ENCODE measurements around the gene ZNF471.
A peak's percentile ranks its signal among the peaks of the same experiment; 100 is the strongest.

ZNF471 gene

GRCh38 chr19:56507446-56508289 is at the start of gene ZNF471:
ZNF471 (plus strand) TSS chr19:56507855; CDS start chr19:56511572, 3,717 bp downstream.
- DNase-seq (ENCODE audit: low read depth) = peak; percentile 97

- DNase-seq (ENCODE audit: low read depth) = no peak
Observed at GRCh38 chr19:56474308-56474707, 33.3 kb upstream of the ZNF471 start.

DNA sequence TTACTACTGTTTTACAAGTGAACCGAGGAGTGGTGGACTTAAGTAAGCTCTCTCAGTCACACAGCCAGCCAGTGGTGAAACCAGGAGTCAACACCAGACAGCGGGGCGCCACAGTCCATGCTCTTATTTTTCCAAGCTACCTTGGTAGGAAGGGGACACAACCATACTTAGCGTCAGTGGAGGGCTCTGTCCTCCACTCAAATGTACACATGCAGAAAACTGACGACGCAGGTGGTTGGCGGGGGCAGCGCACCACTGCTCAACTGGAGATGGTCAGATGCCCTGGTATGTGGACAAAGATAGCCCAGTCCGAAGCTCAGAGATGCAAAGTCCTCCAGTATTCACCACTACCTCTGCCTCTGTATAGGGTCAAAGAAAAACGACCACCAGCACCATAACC is 31.6 kb upstream of the ZNF471 start:
- no peak for DNase-seq (ENCODE audit: low read depth)

DNA sequence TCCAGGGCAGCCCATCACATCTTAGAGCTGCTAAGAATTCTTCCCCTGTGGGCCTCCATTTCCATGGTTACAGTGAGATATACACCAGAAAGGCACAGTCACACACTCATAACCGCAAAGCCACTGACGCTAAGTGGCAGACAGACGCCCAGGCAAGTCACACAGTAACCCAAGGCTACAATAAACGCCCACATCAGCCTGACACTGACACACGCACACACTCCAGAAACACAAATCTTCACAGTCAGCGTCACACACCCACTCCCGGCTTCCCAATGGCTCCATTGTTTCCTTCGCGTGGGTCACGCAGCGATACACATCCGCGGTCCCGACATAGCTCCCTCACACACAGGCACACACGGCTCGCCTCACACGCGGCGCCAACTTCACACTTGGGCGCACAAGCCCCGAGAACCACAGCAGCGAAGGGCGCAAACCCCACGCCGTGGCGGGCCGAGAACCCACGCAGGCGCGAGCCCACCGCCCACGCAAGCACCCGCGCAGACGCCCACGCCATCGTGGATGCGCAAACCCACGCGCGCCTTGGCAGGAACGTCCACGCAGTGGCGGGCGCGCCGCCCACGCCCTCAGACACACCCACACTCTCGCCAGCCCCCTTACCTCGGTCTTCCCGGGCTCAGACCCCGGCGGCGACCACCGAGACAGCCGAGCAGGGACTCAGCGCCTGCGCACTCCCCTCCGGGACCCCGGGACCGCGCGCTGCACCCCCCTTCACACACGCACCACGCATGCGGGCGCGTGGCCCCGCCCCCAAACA is 30.8 kb upstream of the ZNF471 start, which contains the start of gene ZNF667:
Gene ZNF667, minus strand, starts transcription at position 695 of the 778 bp plus-strand sequence. CDS start 14,975 bp downstream, outside the sequence.
- DNase-seq (ENCODE audit: low read depth) = no peak

- DNase-seq (ENCODE audit: low read depth) = peak; percentile 83
Observed at GRCh38 chr19:56477429-56478338, 30.0 kb upstream of the ZNF471 start.

- peak; percentile 19 for DNase-seq (ENCODE audit: low read depth)
Observed at GRCh38 chr19:56491399-56491798, 16.3 kb upstream of the ZNF471 start.

GRCh38 chr19:56504581-56504980 is 3.1 kb upstream of the ZNF471 start:
- peak; percentile 36 for DNase-seq (ENCODE audit: low read depth)

DNA sequence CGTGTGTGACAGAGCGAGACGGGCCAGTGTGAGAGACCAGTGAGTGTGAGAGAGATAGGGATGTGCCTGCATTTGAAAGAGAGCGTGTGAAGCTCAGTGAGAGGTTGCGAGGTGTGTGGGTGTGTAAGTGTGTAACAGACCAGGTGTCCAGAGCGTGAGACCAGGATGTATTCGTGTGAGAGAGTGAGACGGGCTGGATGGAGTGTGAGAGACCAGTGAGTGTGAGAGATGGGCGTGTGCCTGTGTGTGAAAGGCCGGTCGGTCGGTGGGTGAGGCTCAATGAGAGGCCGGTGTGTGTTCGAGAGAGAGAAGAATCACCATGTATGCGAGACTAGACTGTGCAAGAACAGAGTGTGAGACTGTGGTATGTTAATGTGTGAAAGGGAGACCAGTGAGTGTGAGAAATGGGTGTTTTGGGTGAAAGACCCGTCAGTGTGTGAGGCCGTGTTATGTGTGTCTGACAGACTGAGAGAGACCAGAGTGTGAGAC is 679 bp downstream of the ZNF471 start:
- DNase-seq (ENCODE audit: low read depth) = no peak

DNA sequence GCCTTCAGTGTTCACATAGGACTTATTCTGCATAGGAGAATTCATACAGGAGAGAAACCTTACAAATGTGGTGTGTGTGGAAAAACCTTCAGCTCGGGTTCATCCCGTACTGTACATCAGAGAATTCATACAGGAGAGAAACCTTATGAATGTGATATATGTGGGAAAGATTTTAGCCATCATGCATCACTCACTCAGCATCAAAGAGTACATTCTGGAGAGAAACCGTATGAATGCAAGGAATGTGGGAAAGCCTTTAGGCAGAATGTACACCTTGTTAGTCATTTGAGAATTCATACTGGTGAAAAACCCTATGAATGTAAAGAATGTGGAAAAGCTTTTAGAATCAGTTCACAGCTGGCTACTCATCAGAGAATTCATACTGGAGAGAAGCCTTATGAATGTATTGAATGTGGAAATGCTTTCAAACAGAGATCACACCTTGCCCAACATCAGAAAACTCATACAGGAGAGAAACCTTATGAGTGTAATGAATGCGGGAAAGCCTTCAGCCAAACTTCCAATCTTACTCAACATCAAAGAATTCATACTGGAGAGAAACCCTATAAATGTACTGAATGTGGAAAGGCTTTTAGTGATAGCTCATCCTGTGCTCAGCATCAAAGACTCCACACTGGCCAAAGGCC is 17.7 kb downstream of the ZNF471 start:
- DNase-seq (ENCODE audit: low read depth) = peak; percentile 13

DNA sequence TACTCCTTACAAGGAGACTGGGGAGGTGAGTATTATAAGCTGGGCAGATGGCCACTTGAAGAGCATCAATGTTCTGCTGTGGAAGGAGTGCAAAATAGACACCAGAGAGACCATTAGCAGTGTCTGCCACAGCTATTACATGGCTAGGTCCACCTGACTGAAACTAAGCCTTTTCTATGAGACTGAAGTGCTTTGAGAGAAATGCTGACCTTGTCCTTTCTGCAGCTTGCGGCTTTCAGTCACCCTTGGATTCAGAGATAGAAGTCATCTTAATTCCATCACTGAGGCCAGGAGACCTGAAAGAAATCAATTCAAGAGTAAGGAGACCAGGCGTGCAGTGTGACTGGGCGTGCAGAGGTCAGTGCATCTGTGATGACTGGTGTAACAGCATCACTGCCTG is 29.8 kb downstream of the ZNF471 start:
- DNase-seq (ENCODE audit: low read depth) = no peak

DNA sequence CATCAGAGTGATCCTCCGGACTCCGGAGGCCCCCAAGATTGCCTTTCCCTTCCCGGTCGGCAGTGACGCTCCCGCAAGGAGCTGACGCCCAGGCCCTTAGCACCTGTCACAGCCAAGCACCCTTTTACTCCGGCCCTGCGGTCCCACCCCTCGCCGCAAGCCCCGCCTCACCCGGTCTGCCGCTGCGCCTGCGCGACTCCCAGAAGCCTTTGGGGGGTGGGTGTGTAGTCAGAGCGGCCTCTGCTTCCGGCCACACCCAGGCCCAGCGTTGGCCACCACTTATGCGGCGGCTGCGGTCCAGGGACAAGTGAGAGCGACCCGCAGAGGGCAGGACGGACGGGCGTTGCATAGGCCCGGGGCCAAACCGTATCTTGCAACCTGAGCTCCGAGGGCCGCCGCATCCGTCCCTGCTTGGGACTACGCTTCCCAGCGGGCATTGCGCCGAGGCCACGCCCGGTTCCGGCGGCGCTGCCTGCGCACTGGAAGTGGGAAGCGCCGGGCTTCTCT is 30.7 kb downstream of the ZNF471 start:
- peak; percentile 87 for DNase-seq (ENCODE audit: low read depth)

DNA sequence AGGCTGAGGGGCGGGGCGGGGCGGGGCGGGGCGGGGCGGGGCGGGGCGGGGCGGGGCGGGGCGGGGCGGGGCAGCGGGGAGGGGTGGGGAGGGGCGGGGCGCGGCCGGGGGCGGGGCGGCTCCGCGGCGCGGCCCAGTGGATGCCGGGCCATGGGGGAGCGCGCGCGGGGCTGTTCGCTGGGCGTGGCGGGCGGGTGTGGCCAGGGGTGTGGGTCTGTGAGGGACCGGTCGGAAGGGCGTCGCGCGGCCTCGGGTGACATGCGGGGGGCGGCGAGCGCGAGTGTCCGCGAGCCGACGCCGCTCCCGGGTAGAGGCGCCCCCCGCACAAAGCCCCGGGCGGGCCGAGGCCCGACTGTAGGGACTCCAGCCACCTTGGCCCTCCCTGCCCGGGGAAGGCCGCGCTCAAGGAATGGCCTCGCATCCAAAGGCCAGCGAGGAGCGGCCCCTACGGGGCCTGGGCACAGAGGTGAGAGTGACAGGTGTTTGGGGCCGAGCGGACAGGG is 31.2 kb downstream of the ZNF471 start, which contains the start of gene ZFP28:
Gene ZFP28, plus strand, starts transcription at position 188 of the 503 bp plus-strand sequence. Its CDS starts 71 bp downstream, at position 259.
- DNase-seq (ENCODE audit: low read depth) = peak; percentile 22

DNA sequence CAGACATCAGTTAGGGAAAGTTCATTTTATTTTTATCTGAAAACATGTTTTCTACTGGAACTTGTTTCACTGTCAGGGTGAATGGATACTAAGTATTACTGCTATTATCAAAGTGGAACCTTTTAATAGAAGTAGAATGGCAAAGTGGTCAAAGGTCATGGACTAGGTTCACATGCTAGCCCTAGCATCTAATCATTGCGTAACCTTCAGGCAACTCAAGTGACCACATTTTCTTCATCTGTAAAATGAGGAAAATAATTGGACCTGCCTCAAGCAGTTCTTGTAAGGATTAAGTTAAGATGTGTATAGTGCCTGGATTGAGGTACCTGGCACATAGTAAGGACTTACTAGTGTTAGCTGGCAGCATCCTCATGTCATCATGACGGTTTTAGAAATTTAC is 36.1 kb downstream of the ZNF471 start:
- no peak for DNase-seq (ENCODE audit: low read depth)

GRCh38 chr19:56547535-56547934 is 39.9 kb downstream of the ZNF471 start:
- DNase-seq (ENCODE audit: low read depth) = no peak

GRCh38 chr19:56554272-56554869 is 46.7 kb downstream of the ZNF471 start:
- DNase-seq (ENCODE audit: low read depth) = peak; percentile 26

DNA sequence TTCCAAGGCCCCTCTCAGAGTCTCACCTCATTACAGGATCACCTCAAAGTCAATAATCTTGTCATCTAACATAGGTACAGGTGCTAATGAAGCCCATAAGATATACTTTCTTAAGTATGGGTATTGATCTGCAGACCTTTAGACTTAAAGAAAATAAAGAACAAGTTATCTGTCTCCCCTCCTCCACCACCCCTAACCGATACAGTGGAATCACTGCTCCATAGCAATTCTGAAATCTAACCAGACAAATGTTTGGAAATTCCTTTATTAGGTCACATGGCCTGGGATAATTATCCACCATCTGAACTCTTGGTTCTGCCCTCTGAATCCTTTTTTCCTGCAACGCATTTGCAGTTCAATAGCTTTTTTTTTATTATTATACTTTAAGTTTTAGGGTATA is 55.1 kb downstream of the ZNF471 start:
- DNase-seq (ENCODE audit: low read depth) = no peak

GRCh38 chr19:56566904-56567273 is 59.2 kb downstream of the ZNF471 start:
- no peak for DNase-seq (ENCODE audit: low read depth)

- peak; percentile 87 for DNase-seq (ENCODE audit: low read depth)
Observed at GRCh38 chr19:56567274-56568120, 59.8 kb downstream of the ZNF471 start, which contains the start of gene ZNF470. ZNF470 (plus strand) TSS chr19:56567468; CDS start chr19:56570312, 2,844 bp downstream.

GRCh38 chr19:56572589-56572988 is 64.9 kb downstream of the ZNF471 start:
- DNase-seq (ENCODE audit: low read depth) = peak; percentile 16

Data from amniotic epithelial cell (primary cell).